SK-N-MC (cell line): ENCODE measurements around the gene ZNF17.

Experiments used
- EZH2 ChIP-seq: fragments of 200-600 bp; sonication (generic); IDR thresholded peaks from one replicate; pipeline ENCODE4 v1.6.1; 2017; ENCODE audit warnings: antibody characterized with exemption
- POLR2AphosphoS5 ChIP-seq: IDR thresholded peaks from 2 replicates; pipeline ENCODE4 v1.6.1; 2012; ENCODE audit warnings: mild to moderate bottlenecking, low read depth, low read length, borderline replicate concordance

DNA sequence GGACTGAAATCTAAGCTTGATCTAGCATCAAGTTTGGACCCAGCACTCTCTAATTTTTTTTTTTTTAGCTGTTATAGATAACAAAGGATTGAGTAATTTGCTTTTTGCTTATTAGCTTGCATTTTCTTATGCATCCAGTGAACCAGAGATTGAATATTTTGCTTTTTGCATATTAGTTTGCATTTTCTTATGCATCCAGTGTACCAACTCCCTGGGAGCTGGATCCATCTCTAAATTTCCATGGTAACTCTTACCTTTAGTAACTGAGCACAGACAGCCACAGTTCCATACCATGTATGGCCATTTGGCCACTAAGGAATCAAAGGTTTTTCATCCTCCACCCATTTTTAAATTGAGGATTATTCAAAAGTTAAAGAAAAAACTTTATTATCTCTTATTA lies 30.0 kb upstream of the ZNF17 start:
- TF ChIP-seq EZH2: no peak
- TF ChIP-seq POLR2AphosphoS5: no peak
